SK-N-SH (cell line): ENCODE data around the gene ORC4. TPM values are rescaled to one million over a fixed set of nuclear protein-coding genes. Genes with fewer than 3 reads are reported as not detected.

Source experiments
- CTCF ChIA-PET: fragments of 300-600, 350-600 bp; formaldehyde crosslinking; extraction: SDS; loops from one replicate; lab custom pipeline; 2021; lab: Yijun Ruan, JAX
- POLR2A ChIA-PET: fragments of 350-600 bp; sonication (Branson Sonifier 250); formaldehyde crosslinking; extraction: SDS; loops from one replicate; lab custom pipeline; 2020; ENCODE audit warnings: antibody characterized with exemption, inconsistent platforms; lab: Yijun Ruan, JAX
- DNase-seq: peaks from one replicate; pipeline ENCODE4 v3.0.0; 2012
- H2AFZ ChIP-seq: fragments of 200-600 bp; sonication (generic); 2 replicates; pipeline ENCODE4 v1.8.1; 2016; ENCODE audit warnings: antibody characterized with exemption, mild to moderate bottlenecking, low read depth
- H3F3A ChIP-seq: fragments of 200-600 bp; sonication (generic); replicated peaks from 2 replicates; pipeline ENCODE3; 2016; ENCODE audit warnings: antibody characterized with exemption, mild to moderate bottlenecking; ENCODE audit not compliant: insufficient read depth
- H3K27ac ChIP-seq, 2 experiments: fragments of 200-500 bp in 1 of 2; fragments of 200-600 bp in 1 of 2; sonication (Bioruptor generic) in 1 of 2; sonication (generic), shearing (Covaris generic) in 1 of 2; 2 replicates each; pipeline versions ENCODE4 v1.5.1 to v1.6.1; 2014 to 2016; ENCODE audit warnings: low read depth in 2 of 2, inconsistent platforms in 1 of 2, low read length in 1 of 2, mild to moderate bottlenecking in 1 of 2, mixed read lengths in 1 of 2
- H3K27me3 ChIP-seq: fragments of 200-600 bp; sonication (generic), shearing (Covaris generic); 2 replicates; pipeline ENCODE4 v1.6.1; 2016; ENCODE audit warnings: mixed run types; ENCODE audit not compliant: insufficient read depth
- H3K36me3 ChIP-seq, 2 experiments: fragments of 200-500 bp in 1 of 2; fragments of 200-600 bp in 1 of 2; sonication (Bioruptor generic) in 1 of 2; sonication (generic) in 1 of 2; replicated peaks in 1 of 2; 2 replicates each; pipeline versions ENCODE3 to v1.5.1; 2014 to 2016; ENCODE audit warnings: low read length in 1 of 2, mild to moderate bottlenecking in 1 of 2; ENCODE audit not compliant: insufficient read depth in 2 of 2, control insufficient read depth in 1 of 2
- H3K4me1 ChIP-seq, 2 experiments: fragments of 200-500 bp in 1 of 2; fragments of 200-600 bp in 1 of 2; sonication (Bioruptor generic) in 1 of 2; sonication (generic), shearing (Covaris generic) in 1 of 2; 2 replicates each; pipeline versions ENCODE4 v1.5.1 to v1.6.1; 2014 to 2016; ENCODE audit warnings: low read depth in 1 of 2, low read length in 1 of 2, mixed run types in 1 of 2; ENCODE audit not compliant: insufficient read depth in 2 of 2, control insufficient read depth in 1 of 2
- H3K4me2 ChIP-seq: fragments of 200-600 bp; sonication (generic), shearing (Covaris generic); 2 replicates; pipeline ENCODE4 v1.6.1; 2017; ENCODE audit warnings: mixed run types
- H3K4me3 ChIP-seq, 2 experiments: fragments of 200-500 bp in 1 of 2; fragments of 200-600 bp in 1 of 2; sonication (Bioruptor generic) in 1 of 2; sonication (generic), shearing (Covaris generic) in 1 of 2; 2 replicates each; pipeline versions ENCODE4 v1.5.1 to v1.8.1; 2014 to 2016; ENCODE audit warnings: low read depth in 2 of 2, inconsistent platforms in 1 of 2, low read length in 1 of 2, mild to moderate bottlenecking in 1 of 2, mixed read lengths in 1 of 2, moderate library complexity in 1 of 2
- H3K79me2 ChIP-seq: fragments of 200-600 bp; sonication (generic); 2 replicates; pipeline ENCODE4 v1.8.1; 2017; ENCODE audit warnings: mild to moderate bottlenecking; ENCODE audit not compliant: insufficient read depth
- H3K9ac ChIP-seq: fragments of 200-600 bp; sonication (generic); 2 replicates; pipeline ENCODE4 v1.6.1; 2017; ENCODE audit warnings: mixed run types
- H3K9me2 ChIP-seq: fragments of 200-600 bp; sonication (generic); 2 replicates; pipeline ENCODE4 v1.6.1; 2017; ENCODE audit warnings: mixed run types
- H3K9me3 ChIP-seq: fragments of 200-600 bp; sonication (generic); 2 replicates; pipeline ENCODE4 v1.6.1; 2017; ENCODE audit warnings: mixed run types, mild to moderate bottlenecking, moderate library complexity
- H4K20me1 ChIP-seq: fragments of 200-600 bp; sonication (generic); 2 replicates; pipeline ENCODE4 v1.6.1; 2017; ENCODE audit warnings: mild to moderate bottlenecking, mixed run types; ENCODE audit not compliant: insufficient read depth
- CHD2 ChIP-seq: fragments of 150-350 bp; IDR thresholded peaks from 2 replicates; pipeline ENCODE4 v1.6.1; 2018; ENCODE audit warnings: low read length; ENCODE audit not compliant: partially characterized antibody
- ELF1 ChIP-seq: IDR thresholded peaks from 2 replicates; pipeline ENCODE4 v1.4.0; 2012
- FOXJ3 ChIP-seq: sonication (generic); formaldehyde crosslinking; IDR thresholded peaks from 2 replicates; pipeline ENCODE4 v1.5.1; 2020; ENCODE audit warnings: mild to moderate bottlenecking, missing genetic modification reagents
- GABPA ChIP-seq: IDR thresholded peaks from 2 replicates; pipeline ENCODE4 v1.4.0; 2012; ENCODE audit warnings: low read depth, mild to moderate bottlenecking
- GATA2 ChIP-seq: sonication (generic); formaldehyde crosslinking; IDR thresholded peaks from 2 replicates; pipeline ENCODE4 v1.5.0; 2020; ENCODE audit warnings: mild to moderate bottlenecking, missing genetic modification reagents
- JUND ChIP-seq: IDR thresholded peaks from 2 replicates; pipeline ENCODE4 v1.4.0; 2012
- MXI1 ChIP-seq: IDR thresholded peaks from 2 replicates; pipeline ENCODE4 v1.6.1; 2012; ENCODE audit warnings: mild to moderate bottlenecking, low read depth, low read length, improper control_type of control experiment
- RXRA ChIP-seq: IDR thresholded peaks from 2 replicates; pipeline ENCODE4 v1.4.0; 2012; ENCODE audit warnings: low read depth, mild to moderate bottlenecking, borderline replicate concordance
- SIN3A ChIP-seq: IDR thresholded peaks from 2 replicates; pipeline ENCODE4 v1.6.1; 2012; ENCODE audit warnings: low read depth, mild to moderate bottlenecking, low read length, moderate library complexity, borderline replicate concordance
- SMC3 ChIP-seq: IDR thresholded peaks from 2 replicates; pipeline ENCODE4 v1.6.1; 2012; ENCODE audit warnings: low read depth, low read length, improper control_type of control experiment
- TEAD4 ChIP-seq: IDR thresholded peaks from 2 replicates; pipeline ENCODE4 v1.4.0; 2012; ENCODE audit warnings: mild to moderate bottlenecking, borderline replicate concordance; ENCODE audit not compliant: insufficient read depth
- YY1 ChIP-seq: IDR thresholded peaks from 2 replicates; pipeline ENCODE4 v1.4.0; 2012; ENCODE audit warnings: low read depth, mild to moderate bottlenecking
- WGBS: methylation state at CpG from one replicate; pipeline ENCODE4 v1.1.6; 2017; ENCODE audit warnings: low lambda C conversion rate; 5-methylcytosine and 5-hydroxymethylcytosine counted together
- polyA plus RNA-seq, 3 experiments: library from polyadenylated mRNA; depleted of rRNA; stranded (reverse); fragments of >200 nt; gene quantifications; 2 replicates each; pipeline ENCODE4 v1.2.3, GENCODE V29; 2012

Gene ORC4
- polyA plus RNA-seq, 1 of the 3 experiments (the other 2 are of a cell fraction) = 15.2 TPM

DNA sequence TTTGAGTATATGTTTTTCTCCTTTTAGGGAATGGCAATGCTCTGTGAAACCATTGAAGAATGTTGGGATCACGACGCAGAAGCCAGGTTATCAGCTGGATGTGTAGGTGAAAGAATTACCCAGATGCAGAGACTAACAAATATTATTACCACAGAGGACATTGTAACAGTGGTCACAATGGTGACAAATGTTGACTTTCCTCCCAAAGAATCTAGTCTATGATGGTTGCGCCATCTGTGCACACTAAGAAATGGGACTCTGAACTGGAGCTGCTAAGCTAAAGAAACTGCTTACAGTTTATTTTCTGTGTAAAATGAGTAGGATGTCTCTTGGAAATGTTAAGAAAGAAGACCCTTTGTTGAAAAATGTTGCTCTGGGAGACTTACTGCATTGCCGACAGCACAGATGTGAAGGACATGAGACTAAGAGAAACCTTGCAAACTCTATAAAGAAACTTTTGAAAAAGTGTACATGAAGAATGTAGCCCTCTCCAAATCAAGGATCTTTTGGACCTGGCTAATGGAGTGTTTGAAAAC, 93.4 kb downstream of the ORC4 start:
- Histone ChIP-seq H3F3A (peaks cover 5% of the 10 kb centered on the region), H3K9ac (no peak overlapping the region), H3K36me3 (peaks cover 19 to 27% of the 10 kb centered on the region in 2 experiments), H3K27ac (no peak overlapping the region), H3K9me3 (no peaks in the 10 kb centered on the region), H3K79me2 (no peaks in the 10 kb centered on the region), H2AFZ (no peak overlapping the region), H3K4me3 (no peak overlapping the region), H3K4me2 (no peak overlapping the region), H3K9me2 (no peaks in the 10 kb centered on the region), H4K20me1 (no peaks in the 10 kb centered on the region), H3K27me3 (no peaks in the 10 kb centered on the region), H3K4me1 (no peaks in the 10 kb centered on the region; a peak in 2 of 4 replicates)
- 100% methylated on average over 4 of the region's 4 CpGs for WGBS
- ChIA-PET CTCF (interaction anchor here (1.2 to 1.3 kb wide), 2 partner anchors 10 to 26 kb away, joined by 3 to 5 read pairs; no protein-coding TSS in a partner anchor), POLR2A (no interaction called here)
- TF ChIP-seq JUND (no peak), SMC3 (no peak), SIN3A (no peak), GATA2 (no peak), GABPA (no peak), RXRA (no peak), YY1 (no peak), ELF1 (no peak), CHD2 (no peak)
- DNase-seq = no peak

DNA sequence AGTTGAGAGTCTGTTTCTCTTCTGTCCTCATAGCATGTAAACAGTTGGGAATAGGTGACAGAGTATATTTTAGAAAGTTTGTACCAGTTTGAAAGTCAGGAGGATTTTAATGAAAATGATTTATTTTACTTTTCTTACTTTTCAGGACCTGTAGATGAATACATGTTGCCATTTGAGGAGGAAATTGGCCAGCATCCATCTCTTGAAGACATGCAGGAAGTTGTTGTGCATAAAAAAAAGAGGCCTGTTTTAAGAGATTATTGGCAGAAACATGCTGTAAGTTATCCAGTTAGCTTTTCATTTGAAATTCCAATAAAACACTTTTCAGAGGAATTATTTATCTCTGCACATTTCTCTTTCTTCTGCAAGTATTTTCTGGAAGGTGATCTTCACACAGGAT, 94.7 kb downstream of the ORC4 start:
- no peaks in the 10 kb centered on the region for H3K79me2 ChIP-seq
- POLR2A ChIA-PET = no interaction called here
- no peak overlapping the region for H3K4me3 ChIP-seq
- no peaks in the 10 kb centered on the region; a peak in 2 of 4 replicates for H3K4me1 ChIP-seq
- no peaks in the 10 kb centered on the region for H3K9me2 ChIP-seq
- no peak overlapping the region for H3K9ac ChIP-seq
- no peak overlapping the region for H3K4me2 ChIP-seq
- no peaks in the 10 kb centered on the region for H4K20me1 ChIP-seq
- no peaks in the 10 kb centered on the region for H3K9me3 ChIP-seq
- peaks cover 5% of the 10 kb centered on the region for H3F3A ChIP-seq
- no peak for TF ChIP-seq MXI1
- no peak for TF ChIP-seq TEAD4
- TF ChIP-seq, all 33 proteins: peak for 0
- H2AFZ ChIP-seq = no peak overlapping the region
- H3K36me3 ChIP-seq = peaks cover 19 to 33% of the 10 kb centered on the region in 2 experiments
- no peak for DNase-seq
- no peak overlapping the region for H3K27ac ChIP-seq
- no peaks in the 10 kb centered on the region for H3K27me3 ChIP-seq
- CTCF ChIA-PET = interaction anchor here (0.7 kb wide), 1 partner anchor 11 kb away, joined by 3 read pairs; no protein-coding TSS in a partner anchor

DNA sequence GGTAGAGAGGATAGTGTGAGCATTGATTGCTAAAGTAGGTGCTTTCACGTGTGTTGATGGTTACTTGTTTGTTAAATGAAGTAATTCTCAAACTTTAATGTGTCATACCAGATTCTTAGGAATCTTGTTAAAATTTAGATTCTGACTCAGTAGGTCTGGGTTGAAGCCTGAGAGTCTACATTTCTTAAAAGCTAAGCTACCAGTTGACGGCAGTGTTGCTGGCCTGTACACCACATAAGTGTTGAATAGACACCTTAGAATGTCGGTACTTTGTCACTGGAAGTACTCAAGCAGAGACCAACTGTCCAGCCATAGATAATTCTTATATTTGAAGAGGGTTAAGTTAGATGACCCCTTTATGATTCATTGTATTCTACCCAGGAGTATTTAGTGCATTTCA, 95.9 kb downstream of the ORC4 start:
- no peak overlapping the region for H3K4me2 ChIP-seq
- no peaks in the 10 kb centered on the region for H3K9me3 ChIP-seq
- ChIA-PET POLR2A (no interaction called here), CTCF (interaction anchor here (1.4 kb wide), 1 partner anchor 14 kb away, joined by 4 read pairs; no protein-coding TSS in a partner anchor)
- H3K27me3 ChIP-seq = no peaks in the 10 kb centered on the region
- H2AFZ ChIP-seq = no peak overlapping the region
- H3F3A ChIP-seq = no peaks in the 10 kb centered on the region
- no peak for DNase-seq
- 98% methylated on average over 3 of the region's 3 CpGs for WGBS
- no peaks in the 10 kb centered on the region for H3K79me2 ChIP-seq
- no peaks in the 10 kb centered on the region for H4K20me1 ChIP-seq
- no peaks in the 10 kb centered on the region; a peak in 2 of 4 replicates for H3K4me1 ChIP-seq
- TF ChIP-seq FOXJ3 (CRISPR knock-in tag) (no peak), GATA2 (no peak), CHD2 (no peak)
- H3K9me2 ChIP-seq = no peaks in the 10 kb centered on the region
- no peak overlapping the region for H3K27ac ChIP-seq
- H3K36me3 ChIP-seq = peaks cover 13 to 35% of the 10 kb centered on the region in 2 experiments
- H3K9ac ChIP-seq = no peak overlapping the region
- no peak overlapping the region for H3K4me3 ChIP-seq
